Ishikawa (cell line): Measurements from ENCODE around the gene HOTAIR.

Experiments used
- MAX ChIP-seq: IDR thresholded peaks from 2 replicates; pipeline ENCODE4 v1.6.1; 2012
- USF1 ChIP-seq: IDR thresholded peaks from 2 replicates; pipeline ENCODE4 v1.6.1; 2012

- TF ChIP-seq USF1 (no peak), MAX (no peak)
Measured at GRCh38 chr12:53944907-53945847, 29.6 kb downstream of the HOTAIR start.
